Adipose tissue (tissue), 3 donors: ENCODE measurements around the gene SLTM. TPM values are rescaled to one million over a fixed set of nuclear protein-coding genes. Genes with fewer than 3 reads are reported as not detected.
"Not testable (repeated sequence)": the region's sequence is repeated elsewhere in the genome, so short reads cannot be mapped to it uniquely, and the experiment has no call there.

Source experiments
- H3K27ac ChIP-seq: one replicate; pipeline ENCODE4 v1.5.1; 2013; ENCODE audit warnings: low read depth, low read length
- WGBS, 3 donors: extraction: QIAGEN DNeasy Blood & Tissue Kit; methylation state at CpG; one replicate each; pipeline ENCODE4 v1.1.7; 2013; 5-methylcytosine and 5-hydroxymethylcytosine counted together
- polyA plus RNA-seq, 3 donors: library from polyadenylated mRNA; stranded (reverse); fragments of 200-250 nt; gene quantifications; one replicate each; pipeline ENCODE4 v1.2.3, GENCODE V29; 2013
- donor health status: healthy with polysubstance abuse.
- donor health status: Bipolar disorder and iron deficiency.
- donor health status: healthy.

Gene SLTM
- 10 to 100 TPM; 38.0 to 62.8 (median 58.3) TPM for polyA plus RNA-seq

- 0% methylated on average over 88 to 101 of the region's 101 CpGs for WGBS, 3 donors
- peak within 1 kb of the TSS; percentile 96 for H3K27ac ChIP-seq
Measured at GRCh38 chr15:58933281-58934113, at the start of gene SLTM. Gene SLTM, minus strand, starts transcription at chr15:58933679. Its CDS starts 114 bp downstream, at chr15:58933565.

- no peak overlapping the region for H3K27ac ChIP-seq
- WGBS, 3 donors, result 61 to 87% (median 70%) methylated on average over 2 of the region's 2 CpGs
Measured at GRCh38 chr15:58983261-58983660, 49.8 kb upstream of the SLTM start.

GRCh38 chr15:58981808-58982475 lies 48.5 kb upstream of the SLTM start:
- WGBS, 3 donors, result 71 to 76% (median 71%) methylated on average over 6 of the region's 6 CpGs

GRCh38 chr15:58980351-58980939 lies 47.0 kb upstream of the SLTM start:
- no peak overlapping the region for H3K27ac ChIP-seq
- 3 to 6% (median 4%) methylated on average over 5 of the region's 5 CpGs for WGBS, 3 donors

More at GRCh38 chr15:58981808-58982475, 48.5 kb upstream of the SLTM start:
- H3K27ac ChIP-seq, result no peak overlapping the region

- no peak overlapping the region for H3K27ac ChIP-seq
Measured at GRCh38 chr15:58977887-58978286, 44.4 kb upstream of the SLTM start.

- WGBS, 3 donors, result 79 to 95% (median 86%) methylated on average over 2 of the region's 2 CpGs
- no peak overlapping the region for H3K27ac ChIP-seq
Measured at GRCh38 chr15:58967479-58967878, 34.0 kb upstream of the SLTM start.

- 80 to 93% (median 90%) methylated on average over 3 of the region's 3 CpGs for WGBS, 3 donors
- H3K27ac ChIP-seq, result no peak overlapping the region
Measured at GRCh38 chr15:58966698-58967097, 33.2 kb upstream of the SLTM start.

- WGBS, 3 donors, result 85 to 90% (median 86%) methylated on average over 8 of the region's 8 CpGs
- no peak overlapping the region for H3K27ac ChIP-seq
Measured at GRCh38 chr15:58962662-58963565, 29.4 kb upstream of the SLTM start.

GRCh38 chr15:58962136-58962535 lies 28.7 kb upstream of the SLTM start:
- 80 to 100% (median 92%) methylated on average over 1 of the region's 1 CpG for WGBS, 3 donors
- H3K27ac ChIP-seq, result no peak overlapping the region

- H3K27ac ChIP-seq, result no peak overlapping the region
- 69 to 93% (median 85%) methylated on average over 4 of the region's 4 CpGs for WGBS, 3 donors
Measured at GRCh38 chr15:58958811-58959210, 25.3 kb upstream of the SLTM start.

GRCh38 chr15:58957101-58957973 lies 23.9 kb upstream of the SLTM start:
- H3K27ac ChIP-seq, result no peak overlapping the region
- 21 to 31% (median 28%) methylated on average over 8 of the region's 8 CpGs for WGBS, 3 donors

GRCh38 chr15:58952751-58953150 lies 19.3 kb upstream of the SLTM start:
- no peak overlapping the region for H3K27ac ChIP-seq

- H3K27ac ChIP-seq, result no peak overlapping the region
- WGBS, 3 donors, result 39 to 53% (median 47%) methylated on average over 5 of the region's 5 CpGs
Measured at GRCh38 chr15:58951388-58952007, 18.0 kb upstream of the SLTM start.

GRCh38 chr15:58947179-58947578 lies 13.7 kb upstream of the SLTM start:
- H3K27ac ChIP-seq, result no peak overlapping the region

GRCh38 chr15:58934974-58935373 lies 1.5 kb upstream of the SLTM start:
- H3K27ac ChIP-seq, result not testable (repeated sequence)
- WGBS, 3 donors, result 96 to 99% (median 98%) methylated on average over 8 of the region's 8 CpGs

More at GRCh38 chr15:58947179-58947578, 13.7 kb upstream of the SLTM start:
- WGBS, 3 donors, result 83 to 89% (median 83%) methylated on average over 3 of the region's 3 CpGs

GRCh38 chr15:58934521-58934920 lies 1.0 kb upstream of the SLTM start:
- H3K27ac ChIP-seq, result no peak overlapping the region
- 56 to 86% (median 76%) methylated on average over 4 of the region's 4 CpGs for WGBS, 3 donors

- WGBS, 3 donors, result 14 to 26% (median 17%) methylated on average over 4 of the region's 4 CpGs
- peak overlapping the region; percentile 48 for H3K27ac ChIP-seq
Measured at GRCh38 chr15:58934114-58934447, 602 bp upstream of the SLTM start.
